ENCODE measurements around the gene USE1. TPM values are rescaled to one million over a fixed set of nuclear protein-coding genes. Genes with fewer than 3 reads are reported as not detected.
A peak's percentile ranks its signal among the peaks of the same experiment; 100 is the strongest.

The USE1 gene
- total RNA-seq, 4 donors from 2014 or later, result 18.3 to 30.7 (median 24.5) TPM

DNA sequence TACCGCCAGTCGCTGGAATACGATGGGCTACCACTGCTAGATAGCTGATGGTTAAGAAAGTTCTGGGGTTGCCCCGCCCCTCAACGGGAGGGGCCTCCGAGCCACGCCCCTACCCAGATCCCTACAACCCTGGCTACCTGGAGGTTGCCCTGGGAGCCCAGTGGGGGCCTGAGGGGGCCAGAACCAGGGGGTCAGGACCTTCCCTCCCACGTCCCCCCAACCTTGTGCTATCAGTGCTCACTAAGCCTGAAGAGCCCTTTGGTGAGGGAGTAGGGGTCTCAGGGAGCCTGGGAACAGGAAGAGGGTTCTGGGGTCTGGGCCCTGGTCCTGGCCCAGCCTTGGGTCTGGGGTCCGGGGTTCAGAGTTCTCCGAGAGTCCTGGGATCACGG lies 19.7 kb downstream of the USE1 start:
- intact Hi-C loops (cut with DNase I; ENCODE audit: low total_unique reads), result no loop called here
- in situ Hi-C loops (cut with MboI; ENCODE audit: low pct_ligation_motif_present in 1 of 4, low pct_unique_long_range_greater_than_20kb in 1 of 4, low sequenced_read_pairs in 3 of 4), result no loop called here
- Histone ChIP-seq H3K4me1 (peaks cover 11 to 53% (median 32%) of the 10 kb centered on the region in 4 donors), H3K9me3 (no peaks in the 10 kb centered on the region), H3K4me3 (peak overlapping the region in 3 of 4 donors; percentile 27 to 58 (median 47)), H3K27ac (peak overlapping the region; percentile 75 to 91 (median 85)), H3K36me3 (peaks cover 0 to 19% (median 5%) of the 10 kb centered on the region in 4 donors), H3K27me3 (no peaks in the 10 kb centered on the region)
- WGBS, 2 donors (ENCODE audit: low coverage in 1 of 2), result 13 to 20% methylated on average over 8 to 11 of the region's 11 CpGs
- DNase-seq, result peak; percentile 79
- no peak for TF ChIP-seq POLR2AphosphoS5 (IDR thresholded peaks at IDR 0.05)
- TF ChIP-seq, protein P1, sequence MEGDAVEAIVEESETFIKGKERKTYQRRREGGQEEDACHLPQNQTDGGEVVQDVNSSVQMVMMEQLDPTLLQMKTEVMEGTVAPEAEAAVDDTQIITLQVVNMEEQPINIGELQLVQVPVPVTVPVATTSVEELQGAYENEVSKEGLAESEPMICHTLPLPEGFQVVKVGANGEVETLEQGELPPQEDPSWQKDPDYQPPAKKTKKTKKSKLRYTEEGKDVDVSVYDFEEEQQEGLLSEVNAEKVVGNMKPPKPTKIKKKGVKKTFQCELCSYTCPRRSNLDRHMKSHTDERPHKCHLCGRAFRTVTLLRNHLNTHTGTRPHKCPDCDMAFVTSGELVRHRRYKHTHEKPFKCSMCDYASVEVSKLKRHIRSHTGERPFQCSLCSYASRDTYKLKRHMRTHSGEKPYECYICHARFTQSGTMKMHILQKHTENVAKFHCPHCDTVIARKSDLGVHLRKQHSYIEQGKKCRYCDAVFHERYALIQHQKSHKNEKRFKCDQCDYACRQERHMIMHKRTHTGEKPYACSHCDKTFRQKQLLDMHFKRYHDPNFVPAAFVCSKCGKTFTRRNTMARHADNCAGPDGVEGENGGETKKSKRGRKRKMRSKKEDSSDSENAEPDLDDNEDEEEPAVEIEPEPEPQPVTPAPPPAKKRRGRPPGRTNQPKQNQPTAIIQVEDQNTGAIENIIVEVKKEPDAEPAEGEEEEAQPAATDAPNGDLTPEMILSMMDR (IDR thresholded peaks at IDR 0.05), result no peak

DNA sequence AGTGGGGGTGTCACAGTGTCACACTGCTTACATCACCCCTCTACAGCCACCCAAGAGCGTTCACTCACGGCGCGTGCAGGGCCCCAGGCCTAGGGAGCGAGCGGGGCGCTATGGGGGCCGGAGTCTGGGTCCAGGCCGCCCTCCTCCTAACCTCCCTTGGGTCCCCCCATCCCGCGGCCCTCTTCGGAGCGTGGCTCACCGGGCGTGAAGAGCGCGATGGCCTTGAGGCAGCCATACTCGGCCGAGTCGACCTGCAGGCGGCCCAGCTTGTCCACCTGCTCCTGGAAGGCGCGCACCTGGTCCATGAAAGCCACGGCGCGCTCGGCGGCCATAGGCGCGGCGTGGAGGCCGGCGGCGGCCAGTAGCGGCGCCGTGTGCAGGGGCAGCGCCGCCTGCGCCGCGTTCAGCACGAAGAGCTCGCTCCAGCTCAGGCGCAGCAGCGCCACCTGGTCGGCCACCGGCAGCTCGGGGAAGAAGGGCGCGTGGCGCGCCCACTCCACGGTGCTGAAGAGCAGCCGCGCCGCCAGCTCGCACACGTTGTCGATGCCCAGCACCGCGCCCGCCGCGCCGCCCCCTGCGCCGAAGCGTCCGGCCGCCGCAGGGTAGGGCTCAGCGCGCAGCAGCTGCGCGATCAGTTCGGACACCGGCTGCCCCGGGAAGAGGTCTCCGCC lies 20.3 kb downstream of the USE1 start:
- intact Hi-C loops (cut with DNase I; ENCODE audit: low total_unique reads) (no loop called here), in situ Hi-C loops (cut with MboI; ENCODE audit: low pct_ligation_motif_present in 1 of 4, low pct_unique_long_range_greater_than_20kb in 1 of 4, low sequenced_read_pairs in 3 of 4) (no loop called here)
- H3K27ac ChIP-seq, result peak overlapping the region; percentile 75 to 91 (median 85)
- no peaks in the 10 kb centered on the region for H3K27me3 ChIP-seq
- peak; percentile 80 for DNase-seq
- H3K36me3 ChIP-seq, result peaks cover 0 to 19% (median 5%) of the 10 kb centered on the region in 4 donors
- 0% methylated on average over 5 of the region's 80 CpGs; no CpG with 5 or more reads in 1 of the 2 donors for WGBS, 2 donors (ENCODE audit: low coverage in 1 of 2)
- TF ChIP-seq, protein P1 (IDR thresholded peaks at IDR 0.05), result peak in 4 of 5 experiments; percentile 26 to 58 (median 40)
- TF ChIP-seq POLR2A (IDR thresholded peaks at IDR 0.05), result no peak
- TF ChIP-seq POLR2AphosphoS5 (IDR thresholded peaks at IDR 0.05), result peak in 2 of 3 donors; percentile 19 to 22
- TF ChIP-seq EP300 (IDR thresholded peaks at IDR 0.05; ENCODE audit: low read depth), result no peak
- no peaks in the 10 kb centered on the region for H3K9me3 ChIP-seq
- H3K4me3 ChIP-seq, result peak overlapping the region; percentile 27 to 58 (median 44)
- H3K4me1 ChIP-seq, result peaks cover 11 to 58% (median 37%) of the 10 kb centered on the region in 4 donors

DNA sequence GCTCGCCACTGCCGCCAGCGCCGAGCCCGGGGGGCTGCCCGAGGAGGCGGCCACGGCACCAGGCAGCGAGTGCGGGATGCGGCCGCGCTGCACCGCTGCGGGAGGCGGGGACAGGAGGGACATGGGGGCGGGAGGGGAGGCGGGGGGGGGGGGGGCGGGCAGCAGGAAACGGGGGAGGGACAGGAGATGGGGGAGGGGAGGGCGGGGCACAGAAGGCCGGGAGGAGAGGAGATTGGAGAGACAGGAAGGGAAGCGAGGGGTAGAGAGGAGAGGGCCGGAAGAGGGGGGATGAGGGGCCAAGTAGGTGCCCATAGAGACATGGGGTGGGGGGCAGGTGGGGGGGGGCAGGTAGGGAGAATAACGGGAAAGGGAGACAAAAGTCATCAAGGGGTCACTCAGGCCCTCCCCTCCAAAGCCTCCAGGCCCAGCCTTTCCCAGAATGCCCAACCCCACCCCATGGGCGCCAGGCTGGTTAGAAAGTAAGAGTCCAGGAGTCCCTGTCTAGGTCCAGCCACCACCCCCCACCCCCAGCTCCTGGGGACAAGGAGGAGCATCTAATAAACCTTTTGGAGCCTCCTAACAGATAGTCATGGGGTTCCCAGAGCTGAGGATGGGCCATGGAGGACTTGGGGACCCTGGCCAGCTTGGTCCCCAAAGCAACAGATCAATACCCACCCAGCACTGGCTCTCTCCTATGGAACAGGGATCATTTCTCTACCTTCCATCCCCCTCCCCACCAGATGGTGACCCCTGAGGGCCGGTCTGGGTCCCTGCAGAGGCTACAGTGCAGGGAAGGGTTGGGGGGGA lies 21.0 kb downstream of the USE1 start:
- Histone ChIP-seq H3K9me3 (no peaks in the 10 kb centered on the region), H3K27ac (peak overlapping the region; percentile 75 to 91 (median 85)), H3K36me3 (peaks cover 0 to 19% (median 5%) of the 10 kb centered on the region in 4 donors), H3K4me1 (peaks cover 15 to 65% (median 42%) of the 10 kb centered on the region in 4 donors), H3K27me3 (no peaks in the 10 kb centered on the region), H3K4me3 (peak overlapping the region; percentile 27 to 58 (median 44))
- intact Hi-C loops (cut with DNase I; ENCODE audit: low total_unique reads) (no loop called here), in situ Hi-C loops (cut with MboI; ENCODE audit: low pct_ligation_motif_present in 1 of 4, low pct_unique_long_range_greater_than_20kb in 1 of 4, low sequenced_read_pairs in 3 of 4) (no loop called here)
- TF ChIP-seq EP300 (IDR thresholded peaks at IDR 0.05; ENCODE audit: low read depth) (no peak), POLR2A (IDR thresholded peaks at IDR 0.05) (no peak), POLR2AphosphoS5 (IDR thresholded peaks at IDR 0.05) (no peak)
- 12 to 20% methylated on average over 2 to 15 of the region's 27 CpGs for WGBS, 2 donors (ENCODE audit: low coverage in 1 of 2)
- DNase-seq, result peak; percentile 55

DNA sequence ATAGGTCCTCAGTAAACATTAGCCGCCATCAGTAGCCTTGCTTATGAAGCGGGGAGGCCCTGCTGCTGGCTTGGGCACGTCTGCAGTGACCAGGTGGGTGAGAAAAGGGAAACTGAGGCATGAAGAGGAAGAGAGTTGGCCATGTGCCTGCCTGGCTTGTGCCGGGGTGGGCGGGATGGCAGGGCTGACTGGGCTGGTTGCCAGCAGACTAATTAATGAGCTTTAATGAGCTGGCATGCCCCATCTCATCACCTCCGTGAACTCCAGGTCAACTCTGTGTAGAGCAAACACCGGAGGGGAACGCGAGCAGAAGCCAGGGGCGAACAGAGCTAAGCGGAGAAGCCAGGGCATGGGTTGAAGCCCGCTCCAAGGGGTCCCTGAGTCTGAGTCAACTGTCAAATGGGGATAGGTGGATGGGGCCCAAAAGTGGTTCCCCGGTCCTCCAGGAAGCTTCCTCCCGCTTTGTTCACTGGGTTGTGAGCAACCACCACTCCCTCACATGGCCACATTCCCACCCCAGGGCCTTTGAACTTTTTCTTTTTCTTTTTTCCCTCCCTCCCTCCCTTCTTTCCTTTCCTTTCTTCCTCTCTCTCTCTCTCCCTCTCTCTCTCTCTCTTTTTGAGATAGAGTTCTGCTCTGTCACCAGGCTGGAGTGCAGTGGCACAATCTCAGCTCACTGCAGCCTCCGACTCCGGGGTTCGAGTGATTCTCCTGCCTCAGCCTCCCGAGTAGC lies 21.8 kb downstream of the USE1 start:
- Histone ChIP-seq H3K4me1 (peaks cover 19 to 73% (median 50%) of the 10 kb centered on the region in 4 donors), H3K4me3 (no peak overlapping the region), H3K9me3 (no peaks in the 10 kb centered on the region), H3K27ac (peak overlapping the region; percentile 75 to 91 (median 85)), H3K36me3 (peaks cover 0 to 11% (median 2%) of the 10 kb centered on the region in 4 donors), H3K27me3 (no peaks in the 10 kb centered on the region)
- TF ChIP-seq EP300 (IDR thresholded peaks at IDR 0.05; ENCODE audit: low read depth), result no peak
- TF ChIP-seq, protein P1 (IDR thresholded peaks at IDR 0.05), result no peak
- TF ChIP-seq POLR2AphosphoS5 (IDR thresholded peaks at IDR 0.05), result no peak
- TF ChIP-seq POLR2A (IDR thresholded peaks at IDR 0.05), result no peak
- in situ Hi-C loops (cut with MboI; ENCODE audit: low pct_ligation_motif_present in 1 of 4, low pct_unique_long_range_greater_than_20kb in 1 of 4, low sequenced_read_pairs in 3 of 4), result no loop called here
- no peak for DNase-seq
- WGBS, 2 donors (ENCODE audit: low coverage in 1 of 2), result 80 to 82% methylated on average over 1 to 18 of the region's 18 CpGs
- intact Hi-C loops (cut with DNase I; ENCODE audit: low total_unique reads), result no loop called here

Data from transverse colon (tissue), 4 donors.